Lower lobe of right lung (tissue), 2 donors: ENCODE data around the gene HDAC4. TPM values are rescaled to one million over a fixed set of nuclear protein-coding genes. Genes with fewer than 3 reads are reported as not detected.
"Not testable (repeated sequence)": the region's sequence is repeated elsewhere in the genome, so short reads cannot be mapped to it uniquely, and the experiment has no call there.

Experiments used
- ATAC-seq, 2 donors: fragments of 200-7000 bp; cut with Tn5 transposase; one replicate each; pipeline ENCODE4 v1.9.1; 2020 to 2022; ENCODE audit warnings: mild to moderate bottlenecking in 2 of 2, moderate library complexity in 2 of 2
- DNase-seq: peaks from one replicate; pipeline ENCODE4 v3.0.0-alpha.2; 2020
- H3K27ac ChIP-seq: fragments of 200-600 bp; one replicate; pipeline ENCODE4 v1.8.0; 2022
- H3K27me3 ChIP-seq: fragments of 200-600 bp; one replicate; pipeline ENCODE4 v1.8.0; 2022; ENCODE audit warnings: low read depth
- H3K36me3 ChIP-seq: fragments of 200-600 bp; one replicate; pipeline ENCODE4 v1.8.0; 2022; ENCODE audit warnings: mild to moderate bottlenecking
- H3K4me1 ChIP-seq: fragments of 200-600 bp; one replicate; pipeline ENCODE4 v1.8.0; 2022
- H3K4me3 ChIP-seq: fragments of 200-600 bp; one replicate; pipeline ENCODE4 v1.8.0; 2022; ENCODE audit warnings: mild to moderate bottlenecking
- H3K9me3 ChIP-seq: fragments of 200-600 bp; one replicate; pipeline ENCODE4 v1.8.0; 2022
- intact Hi-C: fragments of 100-400 bp; cut with DNase I; formaldehyde crosslinking; loops from one replicate; pipeline ENCODE4 v1.11.0; 2022
- total RNA-seq: library from RNA; stranded (reverse); fragmentation: NEBNext Ultra II Directional; extraction: Animal tissue kit (Norgen Biotek cat#: 25700); gene quantifications from one replicate; pipeline ENCODE4 v1.2.1, GENCODE V29; 2021
- TF ChIP-seq, protein P1 (sequence below): fragments of 200-600 bp; IDR thresholded peaks from one replicate; pipeline ENCODE4 v1.8.0; 2022; ENCODE audit warnings: antibody characterized with exemption, mild to moderate bottlenecking
- donor health status: DM: no; HTN: yes; CAD: no; lungs with severe emphysema.

The HDAC4 gene
- total RNA-seq, 1 donor from 2014 or later, result 44.9 TPM

DNA sequence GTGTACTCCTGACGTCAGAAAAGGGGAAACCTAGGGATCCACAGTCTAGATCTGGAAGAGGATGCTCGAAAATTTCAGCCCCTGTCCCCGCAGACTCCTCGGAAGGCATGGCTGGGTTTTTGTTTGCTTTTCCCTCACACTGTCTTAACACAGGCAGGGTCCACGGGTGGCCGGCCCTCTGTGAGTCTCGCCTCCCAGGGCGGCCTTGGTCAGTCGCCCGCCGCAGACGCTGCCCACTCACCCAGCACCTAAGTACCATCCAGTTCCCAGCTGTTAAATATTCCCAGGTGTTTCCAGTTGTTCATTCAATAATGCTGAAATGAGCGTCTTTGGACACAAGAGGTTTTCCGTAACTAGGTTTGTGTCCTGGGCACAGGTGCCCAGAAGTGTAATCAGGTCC is 359.8 kb downstream of the HDAC4 start:
- TF ChIP-seq, protein P1, sequence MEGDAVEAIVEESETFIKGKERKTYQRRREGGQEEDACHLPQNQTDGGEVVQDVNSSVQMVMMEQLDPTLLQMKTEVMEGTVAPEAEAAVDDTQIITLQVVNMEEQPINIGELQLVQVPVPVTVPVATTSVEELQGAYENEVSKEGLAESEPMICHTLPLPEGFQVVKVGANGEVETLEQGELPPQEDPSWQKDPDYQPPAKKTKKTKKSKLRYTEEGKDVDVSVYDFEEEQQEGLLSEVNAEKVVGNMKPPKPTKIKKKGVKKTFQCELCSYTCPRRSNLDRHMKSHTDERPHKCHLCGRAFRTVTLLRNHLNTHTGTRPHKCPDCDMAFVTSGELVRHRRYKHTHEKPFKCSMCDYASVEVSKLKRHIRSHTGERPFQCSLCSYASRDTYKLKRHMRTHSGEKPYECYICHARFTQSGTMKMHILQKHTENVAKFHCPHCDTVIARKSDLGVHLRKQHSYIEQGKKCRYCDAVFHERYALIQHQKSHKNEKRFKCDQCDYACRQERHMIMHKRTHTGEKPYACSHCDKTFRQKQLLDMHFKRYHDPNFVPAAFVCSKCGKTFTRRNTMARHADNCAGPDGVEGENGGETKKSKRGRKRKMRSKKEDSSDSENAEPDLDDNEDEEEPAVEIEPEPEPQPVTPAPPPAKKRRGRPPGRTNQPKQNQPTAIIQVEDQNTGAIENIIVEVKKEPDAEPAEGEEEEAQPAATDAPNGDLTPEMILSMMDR, result no peak
- DNase-seq (no peak), ATAC-seq (no peak)
- no peak overlapping the region for H3K4me3 ChIP-seq
- no peaks in the 10 kb centered on the region for H3K27me3 ChIP-seq
- no peaks in the 10 kb centered on the region for H3K9me3 ChIP-seq
- intact Hi-C loops, result no loop called here
- no peak overlapping the region for H3K27ac ChIP-seq
- no peaks in the 10 kb centered on the region for H3K4me1 ChIP-seq
- H3K36me3 ChIP-seq, result no peaks in the 10 kb centered on the region

DNA sequence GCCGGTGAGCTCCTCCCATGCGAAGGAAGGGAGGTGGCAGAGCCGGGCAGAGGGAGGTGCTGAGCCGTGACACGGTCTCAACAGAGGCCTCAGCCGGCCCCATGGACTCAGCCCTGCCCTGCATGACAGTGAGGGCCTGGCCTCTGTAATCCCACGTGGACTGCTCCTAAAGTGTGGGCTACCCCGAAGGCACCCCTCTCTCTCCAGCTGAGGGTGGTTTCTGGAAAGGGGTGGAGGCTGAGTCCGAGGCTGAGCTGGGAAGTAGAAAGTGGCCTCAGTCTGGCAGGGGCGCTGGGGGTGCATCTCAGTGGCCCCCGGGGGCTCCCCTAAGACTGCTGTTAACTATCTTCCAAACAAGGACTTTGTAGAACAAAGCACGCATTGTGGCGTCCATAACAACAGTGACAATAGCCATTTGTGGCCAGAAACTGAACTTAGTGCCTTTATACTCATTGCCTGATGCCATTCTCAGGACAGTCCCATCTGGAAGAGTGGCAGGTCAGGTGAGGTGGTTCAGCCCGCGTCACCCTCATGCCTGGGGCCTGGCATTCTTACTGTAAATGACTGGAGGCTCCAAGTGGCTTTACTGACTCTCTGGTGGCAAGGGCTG is 360.6 kb downstream of the HDAC4 start:
- ATAC-seq (no peak), DNase-seq (no peak)
- H3K9me3 ChIP-seq, result no peaks in the 10 kb centered on the region
- no peaks in the 10 kb centered on the region for H3K27me3 ChIP-seq
- H3K4me1 ChIP-seq, result no peaks in the 10 kb centered on the region
- H3K4me3 ChIP-seq, result no peak overlapping the region
- no peaks in the 10 kb centered on the region for H3K36me3 ChIP-seq
- intact Hi-C loops, result no loop called here
- H3K27ac ChIP-seq, result no peak overlapping the region
- TF ChIP-seq, protein P1, result no peak

DNA sequence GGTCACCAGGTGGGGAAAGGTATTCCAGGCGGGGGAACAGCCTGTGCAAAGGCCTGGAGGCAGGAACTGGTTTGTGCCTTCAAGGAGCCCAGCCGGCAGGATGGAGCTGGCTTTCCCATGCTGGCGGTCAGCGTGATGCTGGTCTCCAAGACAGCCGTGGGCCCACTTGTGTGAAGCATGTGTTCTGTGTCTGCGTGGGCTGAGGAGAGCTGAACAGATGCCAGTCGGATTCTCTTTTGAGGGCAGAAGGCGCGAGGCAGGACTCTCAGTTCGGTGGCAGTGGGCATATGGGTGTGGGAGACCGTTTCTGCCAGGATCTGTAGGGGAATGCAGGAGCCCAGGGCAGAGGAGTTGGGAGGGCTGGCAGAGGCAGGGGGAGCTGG is 361.4 kb downstream of the HDAC4 start:
- Histone ChIP-seq H3K9me3 (no peaks in the 10 kb centered on the region), H3K4me1 (no peaks in the 10 kb centered on the region), H3K27me3 (peaks cover 4% of the 10 kb centered on the region), H3K36me3 (no peaks in the 10 kb centered on the region), H3K4me3 (no peak overlapping the region), H3K27ac (no peak overlapping the region)
- DNase-seq (no peak), ATAC-seq (no peak)
- intact Hi-C loops, result no loop called here
- TF ChIP-seq, protein P1, result no peak

DNA sequence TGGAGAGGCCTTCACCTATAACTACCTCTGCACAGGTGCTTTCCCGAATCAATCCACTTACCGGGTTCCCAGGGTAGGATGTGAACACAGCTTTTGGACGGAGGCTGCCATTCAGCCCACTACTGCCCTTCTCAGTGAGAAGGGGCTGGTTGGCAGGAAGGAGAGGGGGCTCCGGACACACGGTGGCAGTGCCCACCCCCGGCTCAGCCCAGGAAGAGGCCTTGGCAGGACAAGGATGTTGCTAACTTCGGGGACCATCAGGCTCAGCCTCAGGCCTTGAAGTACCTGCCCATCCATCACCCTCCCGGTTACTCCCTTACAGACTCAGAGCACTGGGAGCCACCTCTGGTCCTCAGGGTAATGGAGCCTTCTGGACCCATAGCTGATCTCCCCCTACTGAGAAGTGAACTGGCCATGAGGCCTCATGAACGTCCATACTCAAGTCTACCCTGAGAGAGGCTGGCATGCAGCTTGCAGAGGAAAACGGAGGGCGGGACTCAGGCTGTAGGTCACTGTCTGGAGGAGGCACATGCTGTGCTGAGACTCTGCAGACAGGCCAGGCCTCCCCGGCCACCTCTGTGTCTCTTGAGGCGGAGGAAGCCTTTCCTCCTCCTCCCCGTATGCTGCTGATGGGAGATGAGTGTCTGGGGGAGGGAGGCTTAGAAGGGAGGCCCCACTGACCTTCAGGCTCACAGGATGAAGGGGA is 361.9 kb downstream of the HDAC4 start:
- DNase-seq, result no peak
- Histone ChIP-seq H3K4me3 (no peak overlapping the region), H3K4me1 (no peaks in the 10 kb centered on the region), H3K9me3 (no peaks in the 10 kb centered on the region), H3K27ac (no peak overlapping the region), H3K36me3 (no peaks in the 10 kb centered on the region), H3K27me3 (peaks cover 8% of the 10 kb centered on the region)
- ATAC-seq, result no peak
- TF ChIP-seq, protein P1, result no peak
- intact Hi-C loops, result no loop called here

DNA sequence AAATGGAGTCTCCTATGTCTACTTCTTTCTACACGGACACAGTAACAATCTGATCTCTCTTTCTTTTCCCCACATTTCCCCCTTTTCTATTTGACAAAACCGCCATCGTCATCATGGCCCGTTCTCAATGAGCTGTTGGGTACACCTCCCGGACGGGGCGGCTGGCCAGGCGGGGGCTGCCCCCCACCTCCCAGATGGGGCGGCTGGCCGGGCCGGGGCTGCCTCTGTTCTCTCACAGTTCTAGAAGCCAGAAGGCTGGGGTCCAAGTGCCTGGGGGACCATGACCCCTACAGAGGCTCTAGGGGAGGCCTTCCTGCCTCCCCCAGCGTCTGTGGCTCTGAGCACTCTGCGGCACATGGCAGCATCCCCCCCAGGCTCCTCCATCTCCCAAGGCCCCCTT is 362.5 kb downstream of the HDAC4 start:
- H3K9me3 ChIP-seq, intact Hi-C loops, H3K27ac ChIP-seq, H3K36me3 ChIP-seq, ATAC-seq, DNase-seq, H3K4me3 ChIP-seq, H3K4me1 ChIP-seq: not testable (repeated sequence)
- peaks cover 14% of the 10 kb centered on the region for H3K27me3 ChIP-seq

DNA sequence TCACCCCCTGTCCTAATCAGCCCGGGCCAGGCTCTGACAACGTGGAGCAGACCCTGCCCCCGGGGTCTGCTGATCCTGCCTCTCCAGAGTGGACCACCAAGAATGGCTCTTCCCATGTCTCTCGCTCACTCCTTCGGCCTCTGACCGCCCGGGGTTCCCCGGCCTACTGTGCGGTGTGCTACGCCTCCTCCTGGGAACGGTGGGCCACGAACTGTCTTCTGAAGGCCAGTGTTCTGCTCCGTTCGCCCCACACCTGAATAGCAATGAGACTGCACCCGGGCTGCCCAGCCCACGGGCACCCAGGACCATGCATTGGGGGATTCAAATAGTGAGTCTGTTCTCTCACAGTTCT is 363.3 kb downstream of the HDAC4 start:
- H3K27me3 ChIP-seq, result peaks cover 14% of the 10 kb centered on the region
- ATAC-seq (no peak), DNase-seq (no peak)
- intact Hi-C loops, result no loop called here
- H3K4me3 ChIP-seq, result no peak overlapping the region
- no peak overlapping the region for H3K27ac ChIP-seq
- TF ChIP-seq, protein P1, result no peak
- H3K9me3 ChIP-seq, result no peaks in the 10 kb centered on the region
- no peaks in the 10 kb centered on the region for H3K36me3 ChIP-seq
- H3K4me1 ChIP-seq, result no peaks in the 10 kb centered on the region
